ENCODE measurements around the gene OR2T35.

GRCh38 chr1:248611883-248612414, 33.1 kb downstream of the OR2T35 start:
- TF ChIP-seq ZFP69B (tag by site-specific recombination; IDR thresholded peaks at IDR 0.05) (no peak), ZBTB21 (tag by site-specific recombination; IDR thresholded peaks at IDR 0.05) (no peak), RBAK (tag by site-specific recombination; IDR thresholded peaks at IDR 0.05) (no peak), CTCF (tag by site-specific recombination; IDR thresholded peaks at IDR 0.05) (no peak), ZNF473 (tag by site-specific recombination; IDR thresholded peaks at IDR 0.05) (no peak), ZNF530 (tag by site-specific recombination; IDR thresholded peaks at IDR 0.05; ENCODE audit: low read depth) (no peak), ZNF571 (tag by site-specific recombination; IDR thresholded peaks at IDR 0.05) (no peak), SP2 (tag by site-specific recombination; IDR thresholded peaks at IDR 0.05) (no peak), BCL11A (tag by site-specific recombination; IDR thresholded peaks at IDR 0.05; ENCODE audit: low read depth) (no peak), PRDM2 (tag by site-specific recombination; IDR thresholded peaks at IDR 0.05; ENCODE audit: borderline replicate concordance) (no peak), ZNF518A (tag by site-specific recombination; conservative IDR thresholded peaks at IDR 0.05; ENCODE audit: low read depth) (no peak), MZF1 (tag by site-specific recombination; IDR thresholded peaks at IDR 0.05; ENCODE audit: borderline replicate concordance) (no peak), ZNF449 (tag by site-specific recombination; IDR thresholded peaks at IDR 0.05) (no peak), ZBTB49 (tag by site-specific recombination; IDR thresholded peaks at IDR 0.05; ENCODE audit: low read depth) (no peak)

All from HEK293 (cell line).